GM18951 (cell line): ENCODE results near the gene CADM2.
"Not testable (repeated sequence)": the region's sequence is repeated elsewhere in the genome, so short reads cannot be mapped to it uniquely, and the experiment has no call there.

Source experiments
- POLR2A ChIP-seq: IDR thresholded peaks from 4 replicates; pipeline ENCODE4 v1.6.1; 2011; ENCODE audit warnings: mild to moderate bottlenecking; ENCODE audit not compliant: insufficient read length, insufficient read depth; ENCODE audit errors: extremely low read depth
- in situ Hi-C: fragments of 300-500 bp; cut with MboI; formaldehyde crosslinking; loops from one replicate; pipeline ENCODE4 v1.12.0; 2022; ENCODE audit warnings: low sequenced_read_pairs, mixed read lengths, inconsistent platforms; ENCODE audit not compliant: unreplicated experiment

CADM2 gene

GRCh38 chr3:85481411-85482212, 522.8 kb downstream of the CADM2 start:
- TF ChIP-seq POLR2A, result no peak
- in situ Hi-C loops, result no loop called here

GRCh38 chr3:85482213-85482490, 523.4 kb downstream of the CADM2 start:
- in situ Hi-C loops, result no loop called here
- no peak for TF ChIP-seq POLR2A

GRCh38 chr3:85483986-85484385, 525.2 kb downstream of the CADM2 start:
- in situ Hi-C loops, result no loop called here
- TF ChIP-seq POLR2A, result no peak

GRCh38 chr3:85487375-85487774, 528.6 kb downstream of the CADM2 start:
- TF ChIP-seq POLR2A, result no peak

GRCh38 chr3:85495602-85496001, 536.8 kb downstream of the CADM2 start:
- in situ Hi-C loops, result no loop called here

More at GRCh38 chr3:85487375-85487774, 528.6 kb downstream of the CADM2 start:
- in situ Hi-C loops, result no loop called here

GRCh38 chr3:85498177-85498576, 539.4 kb downstream of the CADM2 start:
- no peak for TF ChIP-seq POLR2A
- in situ Hi-C loops, result no loop called here

More at GRCh38 chr3:85495602-85496001, 536.8 kb downstream of the CADM2 start:
- no peak for TF ChIP-seq POLR2A

- no peak for TF ChIP-seq POLR2A
- in situ Hi-C loops, result no loop called here
These were observed 543.5 kb downstream of the CADM2 start for GRCh38 chr3:85502148-85502875.

GRCh38 chr3:85504129-85504784, 545.5 kb downstream of the CADM2 start:
- in situ Hi-C loops, result not testable (repeated sequence)

GRCh38 chr3:85504785-85505511, 546.2 kb downstream of the CADM2 start:
- in situ Hi-C loops, result not testable (repeated sequence)

GRCh38 chr3:85507052-85507451, 548.3 kb downstream of the CADM2 start:
- in situ Hi-C loops, result not testable (repeated sequence)

GRCh38 chr3:85508659-85509058, 549.9 kb downstream of the CADM2 start:
- no peak for TF ChIP-seq POLR2A
- in situ Hi-C loops, result no loop called here

- in situ Hi-C loops, result no loop called here
- no peak for TF ChIP-seq POLR2A
These were observed 557.4 kb downstream of the CADM2 start for GRCh38 chr3:85516146-85516545.

- TF ChIP-seq POLR2A, result no peak
- in situ Hi-C loops, result no loop called here
These were observed 565.3 kb downstream of the CADM2 start for GRCh38 chr3:85524104-85524503.

GRCh38 chr3:85525264-85525663, 566.5 kb downstream of the CADM2 start:
- no peak for TF ChIP-seq POLR2A
- in situ Hi-C loops, result no loop called here

- in situ Hi-C loops, result no loop called here
- TF ChIP-seq POLR2A, result no peak
These were observed 574.8 kb downstream of the CADM2 start for GRCh38 chr3:85533586-85533985.
